Endothelial cell of umbilical vein (primary cell): ENCODE data around the gene CYP4F22. TPM values are rescaled to one million over a fixed set of nuclear protein-coding genes. Genes with fewer than 3 reads are reported as not detected.

Experiments
- BruUV-seq: library from RNA; stranded (reverse); fragments of 400-500 nt; replicated peaks from 2 replicates; lab custom pipeline; 2021; lab: Mats Ljungman, UMichigan
- CTCF ChIA-PET: fragments of 300-600, 350-600 bp; sonication (Branson Sonifier 250); formaldehyde crosslinking; loops from one replicate; lab custom pipeline; 2021; ENCODE audit warnings: antibody characterized with exemption, inconsistent platforms; lab: Charles Lee
- POLR2A ChIA-PET: fragments of 300-600, 350-600 bp; sonication (Branson Sonifier 250); formaldehyde crosslinking; loops from one replicate; lab custom pipeline; 2021; ENCODE audit warnings: antibody characterized with exemption, inconsistent platforms; lab: Charles Lee
- DNase-seq: peaks from one replicate; pipeline ENCODE4 v3.0.0-alpha.2; 2011; ENCODE audit warnings: low read depth, low spot score
- FAIRE-seq: peaks from 2 replicates; lab custom pipeline; 2011; peaks lifted over from hg19 to GRCh38; lab: Jason Lieb, UNC
- H2AFZ ChIP-seq: 2 replicates; pipeline ENCODE4 v1.6.0; 2012; ENCODE audit warnings: low read depth, low read length, control low read depth, inconsistent platforms
- H3K27ac ChIP-seq: 2 replicates; pipeline ENCODE4 v1.5.1; 2011; ENCODE audit warnings: low read depth, mild to moderate bottlenecking, control low read depth, low read length, moderate library complexity; ENCODE audit not compliant: insufficient read depth
- H3K27me3 ChIP-seq, 2 experiments: 2 replicates each; pipeline versions ENCODE4 v1.6.0 to v1.6.1; 2011; ENCODE audit warnings: low read length in 2 of 2, mixed read lengths in 1 of 2; ENCODE audit not compliant: control insufficient read depth in 2 of 2, insufficient read depth in 2 of 2
- H3K36me3 ChIP-seq, 2 experiments: 2 replicates in 1 of 2; 3 replicates in 1 of 2; pipeline ENCODE4 v1.5.1; 2011; ENCODE audit warnings: low read length in 2 of 2, mild to moderate bottlenecking in 1 of 2, moderate library complexity in 1 of 2; ENCODE audit not compliant: control insufficient read depth in 2 of 2, insufficient read depth in 2 of 2; ENCODE audit errors: extremely low read depth in 1 of 2
- H3K4me1 ChIP-seq: 3 replicates; pipeline ENCODE4 v1.5.1; 2011; ENCODE audit warnings: mild to moderate bottlenecking, low read length; ENCODE audit not compliant: control insufficient read depth, insufficient read depth; ENCODE audit errors: extremely low read depth
- H3K4me2 ChIP-seq: 2 replicates; pipeline ENCODE4 v1.6.1; 2011; ENCODE audit warnings: low read length, control low read depth, mixed read lengths; ENCODE audit not compliant: insufficient read depth
- H3K4me3 ChIP-seq, 3 experiments: fragments of 200-600 bp in 1 of 3; sonication (generic), shearing (Covaris generic) in 1 of 3; replicated peaks in 1 of 3; 2 replicates each; pipeline ENCODE4 v1.5.1; 2011 to 2016; ENCODE audit warnings: control low read depth in 3 of 3, low read length in 3 of 3, mild to moderate bottlenecking in 2 of 3, inconsistent platforms in 1 of 3, low read depth in 1 of 3, moderate library complexity in 1 of 3; ENCODE audit not compliant: insufficient read depth in 1 of 3
- H3K79me2 ChIP-seq: 2 replicates; pipeline ENCODE4 v1.6.0; 2012; ENCODE audit warnings: low read length, inconsistent platforms; ENCODE audit not compliant: control insufficient read depth, insufficient read depth
- H3K9ac ChIP-seq: replicated peaks from 2 replicates; pipeline ENCODE3; 2011; ENCODE audit warnings: low read length, control low read depth; ENCODE audit not compliant: insufficient read depth; ENCODE audit errors: extremely low read depth
- H3K9me1 ChIP-seq: replicated peaks from 3 replicates; pipeline ENCODE4 v1.6.0; 2011; ENCODE audit warnings: mild to moderate bottlenecking, low read length; ENCODE audit not compliant: control insufficient read depth, insufficient read depth; ENCODE audit errors: extremely low read depth
- H3K9me3 ChIP-seq: replicated peaks from 2 replicates; pipeline ENCODE4 v1.5.1; 2012; ENCODE audit warnings: low read length, inconsistent platforms; ENCODE audit not compliant: control insufficient read depth, insufficient read depth
- H4K20me1 ChIP-seq: replicated peaks from 2 replicates; pipeline ENCODE3; 2011; ENCODE audit warnings: mild to moderate bottlenecking, low read length; ENCODE audit not compliant: control insufficient read depth, insufficient read depth; ENCODE audit errors: extremely low read depth
- CTCF ChIP-seq, 2 donors: IDR thresholded peaks; 1 replicate in 1 of 2; 2 replicates in 1 of 2; pipeline ENCODE4 v1.5.1; 2011; ENCODE audit warnings: low read length in 2 of 2, mild to moderate bottlenecking in 2 of 2, moderate library complexity in 2 of 2, control low read depth in 1 of 2, inconsistent platforms in 1 of 2, low read depth in 1 of 2; ENCODE audit not compliant: insufficient read depth in 1 of 2; ENCODE audit errors: extremely low read depth in 1 of 2
- EZH2 ChIP-seq: IDR thresholded peaks from 2 replicates; pipeline ENCODE4 v1.6.1; 2012; ENCODE audit warnings: borderline replicate concordance, low read depth, mild to moderate bottlenecking, moderate library complexity, low read length, inconsistent platforms; ENCODE audit not compliant: severe bottlenecking
- FOS ChIP-seq: IDR thresholded peaks from 2 replicates; pipeline ENCODE4 v1.6.1; 2011; ENCODE audit warnings: mild to moderate bottlenecking, low read length, moderate library complexity, borderline replicate concordance; ENCODE audit not compliant: insufficient read depth
- GATA2 ChIP-seq: IDR thresholded peaks from 2 replicates; pipeline ENCODE4 v1.7.0; 2011; ENCODE audit warnings: low read depth, mild to moderate bottlenecking, moderate library complexity, mixed read lengths, low read length; ENCODE audit not compliant: insufficient read length, insufficient read depth
- JUN ChIP-seq: IDR thresholded peaks from 2 replicates; pipeline ENCODE4 v1.6.1; 2011; ENCODE audit warnings: borderline replicate concordance, low read depth; ENCODE audit not compliant: insufficient read length, insufficient read depth
- MAX ChIP-seq: IDR thresholded peaks from 2 replicates; pipeline ENCODE4 v1.6.1; 2011; ENCODE audit not compliant: insufficient read depth, insufficient read length
- MYC ChIP-seq: IDR thresholded peaks from one replicate; pipeline ENCODE4 v1.6.1; 2011; ENCODE audit warnings: mild to moderate bottlenecking, low read depth, low read length
- POLR2A ChIP-seq: IDR thresholded peaks from 2 replicates; pipeline ENCODE4 v1.6.1; 2012; ENCODE audit warnings: low read depth, mild to moderate bottlenecking, control low read depth, low read length
- POLR2AphosphoS5 ChIP-seq: IDR thresholded peaks from 2 replicates; pipeline ENCODE4 v1.6.1; 2012; ENCODE audit warnings: low read depth, mild to moderate bottlenecking, control low read depth, low read length, moderate library complexity; ENCODE audit not compliant: insufficient read depth
- dilution Hi-C: fragments of 300-500 bp; cut with MboI; formaldehyde crosslinking; loops from one replicate; pipeline ENCODE4 v1.15.0; 2019; ENCODE audit warnings: low sequenced_read_pairs; ENCODE audit not compliant: extremely low pct_ligation_motif_present
- intact Hi-C: fragments of 100-400 bp; cut with micrococcal nuclease; formaldehyde crosslinking; loops from one replicate; pipeline ENCODE4 v1.10.0; 2022
- polyA plus RNA-seq, 4 experiments: library from polyadenylated mRNA; depleted of rRNA in 3 of 4; stranded (reverse) in 3 of 4; unstranded in 1 of 4; fragments of >200 nt; gene quantifications; 2 replicates each; pipeline versions ENCODE4 v1.2.1 to v1.2.3, GENCODE V29; 2011 to 2012; ENCODE audit warnings: missing spikeins in 1 of 4
- total RNA-seq: library from RNA; stranded (reverse); gene quantifications from 2 replicates; pipeline ENCODE4 v1.2.3, GENCODE V29; 2021

The CYP4F22 gene
- total and polyA plus RNA-seq, 2 donors (not counting 3 experiments of a cell fraction or from before 2014, with no cell fraction given): not detected

- H3K4me2 ChIP-seq: no peak overlapping the region
These were observed 86.7 kb downstream of the CYP4F22 start for GRCh38 chr19:15595069-15595468.

More at GRCh38 chr19:15595069-15595468, 86.7 kb downstream of the CYP4F22 start:
- H2AFZ ChIP-seq: no peak overlapping the region
- no peak overlapping the region for H3K4me3 ChIP-seq
- BruUV-seq: no TSS peak
- no peak for TF ChIP-seq POLR2A
- TF ChIP-seq FOS: no peak
- no peak for TF ChIP-seq MAX
- no peak for TF ChIP-seq GATA2
- no peak for TF ChIP-seq EZH2
- TF ChIP-seq JUN: no peak
- TF ChIP-seq CTCF (IDR thresholded peaks at IDR 0.05; ENCODE audit: extremely low read depth in 1 of 2, insufficient read depth in 1 of 2, low read depth in 1 of 2, low read length in 2 of 2): no peak
- no peak for TF ChIP-seq MYC
- TF ChIP-seq POLR2AphosphoS5: no peak
- no peaks in the 10 kb centered on the region for H4K20me1 ChIP-seq
- no peaks in the 10 kb centered on the region for H3K36me3 ChIP-seq
- DNase-seq (no peak), FAIRE-seq (no peak)
- POLR2A ChIA-PET: no interaction called here
- H3K79me2 ChIP-seq: no peaks in the 10 kb centered on the region
- dilution Hi-C loops: no loop called here
- no peaks in the 10 kb centered on the region for H3K9me3 ChIP-seq
- no peaks in the 10 kb centered on the region for H3K27me3 ChIP-seq
- no peaks in the 10 kb centered on the region for H3K9me1 ChIP-seq
- H3K4me1 ChIP-seq: no peaks in the 10 kb centered on the region
- H3K9ac ChIP-seq: no peak overlapping the region
- CTCF ChIA-PET: no interaction called here
- no peak overlapping the region for H3K27ac ChIP-seq
- intact Hi-C loops: no loop called here

Other genes with a start within 250 kb of the CYP4F22 start
- gene BRD4, start 176.0 kb upstream of the CYP4F22 start, total RNA-seq: 117 and 125 TPM in 2 replicates
- 13.6 and 14.9 TPM in 2 replicates for gene BRD4, start 176.0 kb upstream of the CYP4F22 start, polyA plus RNA-seq
- gene AKAP8, start 128.7 kb upstream of the CYP4F22 start, total RNA-seq: 42.6 and 44.1 TPM in 2 replicates
- gene AKAP8, start 128.7 kb upstream of the CYP4F22 start, polyA plus RNA-seq: 16.4 and 18.3 TPM in 2 replicates
- 95.4 and 99.6 TPM in 2 replicates for gene AKAP8L, start 89.5 kb upstream of the CYP4F22 start, total RNA-seq
- gene AKAP8L, start 89.5 kb upstream of the CYP4F22 start, polyA plus RNA-seq: 63.9 and 65.1 TPM in 2 replicates
- gene WIZ, start 58.6 kb upstream of the CYP4F22 start, total RNA-seq: 47.2 and 50.8 TPM in 2 replicates
- 21.0 and 25.7 TPM in 2 replicates for gene WIZ, start 58.6 kb upstream of the CYP4F22 start, polyA plus RNA-seq
- gene RASAL3, start 44.0 kb upstream of the CYP4F22 start, total RNA-seq: 4.1 and 4.3 TPM in 2 replicates
- 5.7 and 7.0 TPM in 2 replicates for gene RASAL3, start 44.0 kb upstream of the CYP4F22 start, polyA plus RNA-seq
- gene PGLYRP2, start 29.0 kb upstream of the CYP4F22 start, total RNA-seq: 0.18 TPM in 1 of 2 replicates, not detected in the other
- 0.03 and 0.19 TPM in 2 replicates for gene PGLYRP2, start 29.0 kb upstream of the CYP4F22 start, polyA plus RNA-seq
- not detected in 2 replicates for gene CYP4F8, start 106.7 kb downstream of the CYP4F22 start, total RNA-seq
- not detected in 2 replicates for gene CYP4F8, start 106.7 kb downstream of the CYP4F22 start, polyA plus RNA-seq
- gene CYP4F3, start 132.4 kb downstream of the CYP4F22 start, total RNA-seq: not detected in 2 replicates
- not detected in 2 replicates for gene CYP4F3, start 132.4 kb downstream of the CYP4F22 start, polyA plus RNA-seq
- gene CYP4F12, start 164.6 kb downstream of the CYP4F22 start, total RNA-seq: not detected in 2 replicates
- not detected in 2 replicates for gene CYP4F12, start 164.6 kb downstream of the CYP4F22 start, polyA plus RNA-seq
- gene OR10H2, start 219.5 kb downstream of the CYP4F22 start, total RNA-seq: not detected in 2 replicates
- gene OR10H2, start 219.5 kb downstream of the CYP4F22 start, polyA plus RNA-seq: not detected in 2 replicates
- not detected in 2 replicates for gene OR10H3, start 229.5 kb downstream of the CYP4F22 start, total RNA-seq
- not detected in 2 replicates for gene OR10H3, start 229.5 kb downstream of the CYP4F22 start, polyA plus RNA-seq